GM12878 (cell line): ENCODE results near the gene FHOD3. TPM values are rescaled to one million over a fixed set of nuclear protein-coding genes. Genes with fewer than 3 reads are reported as not detected.

ENCODE experiments used
- ATAC-seq: fragments of 200-7000 bp; cut with Tn5 transposase; 3 replicates; pipeline ENCODE4 v1.9.1; 2020; ENCODE audit warnings: mild to moderate bottlenecking, moderate library complexity
- BruUV-seq: library from RNA; stranded (reverse); fragments of 400-500 nt; replicated peaks from 2 replicates; lab custom pipeline; 2021; lab: Mats Ljungman, UMichigan
- CTCF ChIA-PET: fragments of 300-600 bp; sonication (Branson Sonifier 250); formaldehyde crosslinking; extraction: SDS; loops from one replicate; lab custom pipeline; 2021; ENCODE audit warnings: inconsistent platforms; lab: Yijun Ruan, JAX
- POLR2A ChIA-PET: fragments of 350-600 bp; formaldehyde crosslinking; extraction: SDS; loops from one replicate; lab custom pipeline; 2021; ENCODE audit warnings: inconsistent platforms; lab: Charles Lee
- RAD21 ChIA-PET: fragments of 300-600 bp; sonication (Branson Sonifier 250); formaldehyde crosslinking; loops from one replicate; lab custom pipeline; 2023; ENCODE audit warnings: antibody characterized with exemption; ENCODE audit not compliant: unreplicated experiment; lab: Charles Lee
- SMC1A ChIA-PET: fragments of 300-600 bp; sonication (Branson Sonifier 250); formaldehyde crosslinking; loops from one replicate; lab custom pipeline; 2023; ENCODE audit not compliant: unreplicated experiment, uncharacterized antibody; lab: Charles Lee
- DNase-seq: peaks from one replicate; pipeline ENCODE4 v3.0.0-alpha.2; 2011; ENCODE audit warnings: low read depth, low spot score
- FAIRE-seq: peaks from 3 replicates; lab custom pipeline; 2011; peaks lifted over from hg19 to GRCh38; lab: Jason Lieb, UNC
- H2AFZ ChIP-seq: 2 replicates; pipeline ENCODE4 v1.6.0; 2011; ENCODE audit warnings: low read depth, low read length, control low read depth; ENCODE audit not compliant: control insufficient read depth
- H3K27ac ChIP-seq: 2 replicates; pipeline ENCODE4 v1.5.1; 2011; ENCODE audit warnings: control low read depth; ENCODE audit not compliant: control insufficient read depth, insufficient read depth
- H3K27me3 ChIP-seq, 2 experiments: replicated peaks in 1 of 2; 2 replicates each; pipeline versions ENCODE4 v1.6.0 to v1.6.1; 2011; ENCODE audit warnings: low read length in 1 of 2; ENCODE audit not compliant: control insufficient read depth in 2 of 2, insufficient read depth in 2 of 2
- H3K36me3 ChIP-seq, 2 experiments: 2 replicates each; pipeline ENCODE4 v1.5.1; 2011; ENCODE audit warnings: low read length in 1 of 2; ENCODE audit not compliant: control insufficient read depth in 2 of 2, insufficient read depth in 2 of 2
- H3K4me1 ChIP-seq: 2 replicates; pipeline ENCODE4 v1.6.1; 2011; ENCODE audit warnings: mild to moderate bottlenecking, low read length, moderate library complexity, mixed read lengths; ENCODE audit not compliant: control insufficient read depth, insufficient read depth
- H3K4me2 ChIP-seq: 2 replicates; pipeline ENCODE4 v1.6.0; 2011; ENCODE audit warnings: control low read depth; ENCODE audit not compliant: control insufficient read depth, insufficient read depth
- H3K4me3 ChIP-seq: fragments of 200-600 bp; sonication (generic); 2 replicates; pipeline ENCODE4 v1.5.1; 2016
- H3K79me2 ChIP-seq: 2 replicates; pipeline ENCODE4 v1.6.0; 2011; ENCODE audit warnings: low read length; ENCODE audit not compliant: control insufficient read depth, insufficient read depth
- H3K9ac ChIP-seq: 2 replicates; pipeline ENCODE4 v1.8.0; 2011; ENCODE audit warnings: low read length, control low read depth, mixed read lengths; ENCODE audit not compliant: control insufficient read depth, insufficient read depth
- H3K9me3 ChIP-seq: replicated peaks from 3 replicates; pipeline ENCODE4 v1.5.1; 2011; ENCODE audit warnings: mild to moderate bottlenecking, low read length; ENCODE audit not compliant: control insufficient read depth, insufficient read depth
- H4K20me1 ChIP-seq: 2 replicates; pipeline ENCODE4 v1.6.0; 2011; ENCODE audit not compliant: control insufficient read depth, insufficient read depth
- GATAD2B ChIP-seq: fragments of 450-650 bp; conservative IDR thresholded peaks from 2 replicates; pipeline ENCODE4 v1.6.1; 2017; ENCODE audit warnings: low read depth, mild to moderate bottlenecking, moderate library complexity
- MLLT1 ChIP-seq: fragments of 450-650 bp; IDR thresholded peaks from 2 replicates; pipeline ENCODE4 v1.6.1; 2016; ENCODE audit warnings: mild to moderate bottlenecking
- PKNOX1 ChIP-seq: fragments of 450-650 bp; IDR thresholded peaks from 2 replicates; pipeline ENCODE4 v1.6.1; 2016; ENCODE audit warnings: mild to moderate bottlenecking
- RAD51 ChIP-seq: fragments of 450-650 bp; IDR thresholded peaks from 2 replicates; pipeline ENCODE4 v1.6.1; 2016; ENCODE audit warnings: moderate library complexity, mild to moderate bottlenecking, inconsistent platforms
- REST ChIP-seq: IDR thresholded peaks from 2 replicates; pipeline ENCODE4 v1.6.1; 2012; ENCODE audit warnings: mild to moderate bottlenecking, low read depth, low read length
- TCF7 ChIP-seq: IDR thresholded peaks from 2 replicates; pipeline ENCODE4 v1.6.1; 2014; ENCODE audit warnings: antibody characterized with exemption, borderline replicate concordance
- WGBS: methylation state at CpG from one replicate; pipeline ENCODE4 v1.1.6; 2016; ENCODE audit warnings: low lambda C conversion rate; ENCODE audit not compliant: insufficient replicate concordance, insufficient coverage; ENCODE audit errors: missing lambda C conversion rate; 5-methylcytosine and 5-hydroxymethylcytosine counted together
- in situ Hi-C: fragments of 300-500 bp; cut with MboI; formaldehyde crosslinking; loops from 9 replicates; pipeline ENCODE4 v1.14.3; 2018; ENCODE audit warnings: mixed read lengths
- intact Hi-C: fragments of 100-400 bp; cut with micrococcal nuclease; formaldehyde crosslinking; loops from one replicate; pipeline ENCODE4 v1.14.2; 2022; ENCODE audit not compliant: unreplicated experiment
- polyA plus RNA-seq, 11 experiments: library from polyadenylated mRNA; depleted of rRNA in 4 of 11; unstranded in 6 of 11; stranded (reverse) in 5 of 11; fragments of >200 nt; fragmentation: Nextera tagmentation in 4 of 11; fragmentation: Illumina TruSeq in 1 of 11; extraction: Ambion mirVana in 4 of 11; extraction: Trizol in 1 of 11; gene quantifications; 1 replicate in 1 of 11; 2 replicates in 10 of 11; pipeline versions ENCODE4 v1.2.1 to v1.2.3, GENCODE V29; 2011 to 2016; ENCODE audit warnings: inconsistent platforms in 2 of 11, missing spikeins in 2 of 11, low read depth in 1 of 11
- total RNA-seq, 4 experiments: library from RNA; depleted of rRNA in 3 of 4; stranded (reverse); fragments of >200 nt in 3 of 4; fragmentation: Illumina TruSeq in 1 of 4; extraction: Trizol in 1 of 4; gene quantifications; 2 replicates each; pipeline versions ENCODE4 v1.2.1 to v1.2.3, GENCODE V29; 2013 to 2021

FHOD3 gene
- total and polyA plus RNA-seq, 10 of the 15 experiments (the other 5 are each of a cell fraction or from before 2014, with no cell fraction given): 0.77 to 26.7 (median 10.4) TPM

GRCh38 chr18:36328916-36329315, 31.4 kb downstream of the FHOD3 start (continued):
- TF ChIP-seq RAD51: no peak
- no peak for TF ChIP-seq GATAD2B
- 0 out of 2 replicates have a peak, but pooled peaks have one; percentile 25 for TF ChIP-seq TCF7
- no peak for TF ChIP-seq REST

GRCh38 chr18:36329684-36330434, 32.3 kb downstream of the FHOD3 start:
- peaks cover 0 to 4% of the 10 kb centered on the region in 2 experiments; a peak in 1 of 4 replicates for H3K27me3 ChIP-seq
- WGBS: 13% methylated on average over 3 of the region's 3 CpGs
- no peak overlapping the region for H2AFZ ChIP-seq
- no peak overlapping the region for H3K4me3 ChIP-seq
- BruUV-seq: no TSS peak
- intact Hi-C loops (loop anchor here (2.0 kb wide), 1 partner anchor 37 kb away; no protein-coding TSS in a partner anchor), in situ Hi-C loops (no loop called here)
- ChIA-PET RAD21 (interaction anchor here (0.7 to 9.9 kb wide), 9 partner anchors 8 to 44 kb away, joined by 3 to 126 read pairs (median 4); partner anchors contain the start of gene FHOD3), SMC1A (interaction anchor here (0.7 to 13.3 kb wide), 11 partner anchors 8 to 35 kb away, joined by 3 to 125 read pairs (median 4); partner anchors contain the start of gene FHOD3), CTCF (interaction anchor here (0.8 to 1.7 kb wide), 7 partner anchors 9 to 231 kb away, joined by 3 to 7 read pairs (median 4); no protein-coding TSS in a partner anchor), POLR2A (interaction anchor here (0.5 to 2.7 kb wide), 7 partner anchors 9 to 37 kb away, joined by 3 to 8 read pairs (median 5); no protein-coding TSS in a partner anchor)
- DNase-seq (no peak), ATAC-seq (no peak), FAIRE-seq (no peak)
- no peak overlapping the region for H3K9ac ChIP-seq
- no peak for TF ChIP-seq GATAD2B
- peak; percentile 86 for TF ChIP-seq MLLT1
- peak; percentile 49 for TF ChIP-seq PKNOX1
- no peaks in the 10 kb centered on the region; the same call in 2 of the 3 replicates for H3K9me3 ChIP-seq
- H3K79me2 ChIP-seq: peaks cover 2% of the 10 kb centered on the region
- H3K4me2 ChIP-seq: no peak overlapping the region
- H4K20me1 ChIP-seq: no peaks in the 10 kb centered on the region
- H3K4me1 ChIP-seq: peaks cover 16% of the 10 kb centered on the region
- H3K36me3 ChIP-seq: no peaks in the 10 kb centered on the region
- H3K27ac ChIP-seq: peak overlapping the region; percentile 39
